Gastroesophageal sphincter (tissue), 3 donors: ENCODE measurements around the gene EPHA1.

Source experiments
- CTCF ChIP-seq, 4 experiments: fragments of 200-600 bp in 2 of 4; fragments of 450-650 bp in 2 of 4; sonication (generic) in 1 of 4; IDR thresholded peaks; one replicate each; pipeline ENCODE4 v1.5.1; 2017 to 2019; ENCODE audit warnings: antibody characterized with exemption in 4 of 4, mild to moderate bottlenecking in 2 of 4, moderate library complexity in 2 of 4
- EP300 ChIP-seq: sonication (generic); formaldehyde crosslinking; IDR thresholded peaks from one replicate; pipeline ENCODE4 v1.6.1; 2017; ENCODE audit warnings: antibody characterized with exemption, mild to moderate bottlenecking

GRCh38 chr7:143413123-143413522, 4.5 kb upstream of the EPHA1 start:
- TF ChIP-seq EP300 (no peak), CTCF (IDR thresholded peaks at IDR 0.05) (no peak)
